Cardiac muscle cell (in vitro differentiated cells and primary cell): ENCODE measurements around the gene CPNE9. TPM values are rescaled to one million over a fixed set of nuclear protein-coding genes. Genes with fewer than 3 reads are reported as not detected.

ENCODE experiments used
- DNase-seq, 2 donors: peaks; one replicate each; pipeline versions ENCODE4 v3.0.0 to v3.0.0-alpha.2; 2010 to 2017; ENCODE audit warnings: low read depth in 1 of 2, low spot score in 1 of 2
- H3K27ac ChIP-seq: fragments of 200-600 bp; sonication (generic); 2 replicates; pipeline ENCODE4 v1.5.1; 2016
- H3K27me3 ChIP-seq: fragments of 200-600 bp; sonication (generic); 2 replicates; pipeline ENCODE4 v1.6.0; 2016; ENCODE audit warnings: control low read depth
- H3K36me3 ChIP-seq: fragments of 200-600 bp; sonication (generic); 2 replicates; pipeline ENCODE4 v1.5.1; 2016; ENCODE audit warnings: control low read depth
- H3K4me1 ChIP-seq: fragments of 200-600 bp; sonication (generic); 2 replicates; pipeline ENCODE4 v1.8.1; 2017; ENCODE audit warnings: low read depth, mild to moderate bottlenecking, mixed run types
- H3K4me3 ChIP-seq: fragments of 200-600 bp; sonication (generic); 2 replicates; pipeline ENCODE4 v1.5.1; 2016; ENCODE audit warnings: mild to moderate bottlenecking
- H3K9me3 ChIP-seq: fragments of 200-600 bp; sonication (generic); 2 replicates; pipeline ENCODE4 v1.5.1; 2017; ENCODE audit warnings: low read depth, mild to moderate bottlenecking, control low read depth
- polyA plus RNA-seq: library from polyadenylated mRNA; unstranded; fragments of >200 nt; fragmentation: Nextera tagmentation; extraction: Ambion mirVana; gene quantifications from 2 replicates; pipeline ENCODE4 v1.2.1, GENCODE V29; 2016
- total RNA-seq: library from RNA; depleted of rRNA; stranded (reverse); fragments of >200 nt; gene quantifications from 2 replicates; pipeline ENCODE4 v1.2.3, GENCODE V29; 2016
- TF ChIP-seq, protein P1 (sequence below): IDR thresholded peaks from 2 replicates; pipeline ENCODE4 v1.5.1; 2012; ENCODE audit warnings: low read depth, mild to moderate bottlenecking, low read length

CPNE9 gene
- total and polyA plus RNA-seq, 2 experiments from 2014 or later: 0.06 TPM; not detected in 1

DNA sequence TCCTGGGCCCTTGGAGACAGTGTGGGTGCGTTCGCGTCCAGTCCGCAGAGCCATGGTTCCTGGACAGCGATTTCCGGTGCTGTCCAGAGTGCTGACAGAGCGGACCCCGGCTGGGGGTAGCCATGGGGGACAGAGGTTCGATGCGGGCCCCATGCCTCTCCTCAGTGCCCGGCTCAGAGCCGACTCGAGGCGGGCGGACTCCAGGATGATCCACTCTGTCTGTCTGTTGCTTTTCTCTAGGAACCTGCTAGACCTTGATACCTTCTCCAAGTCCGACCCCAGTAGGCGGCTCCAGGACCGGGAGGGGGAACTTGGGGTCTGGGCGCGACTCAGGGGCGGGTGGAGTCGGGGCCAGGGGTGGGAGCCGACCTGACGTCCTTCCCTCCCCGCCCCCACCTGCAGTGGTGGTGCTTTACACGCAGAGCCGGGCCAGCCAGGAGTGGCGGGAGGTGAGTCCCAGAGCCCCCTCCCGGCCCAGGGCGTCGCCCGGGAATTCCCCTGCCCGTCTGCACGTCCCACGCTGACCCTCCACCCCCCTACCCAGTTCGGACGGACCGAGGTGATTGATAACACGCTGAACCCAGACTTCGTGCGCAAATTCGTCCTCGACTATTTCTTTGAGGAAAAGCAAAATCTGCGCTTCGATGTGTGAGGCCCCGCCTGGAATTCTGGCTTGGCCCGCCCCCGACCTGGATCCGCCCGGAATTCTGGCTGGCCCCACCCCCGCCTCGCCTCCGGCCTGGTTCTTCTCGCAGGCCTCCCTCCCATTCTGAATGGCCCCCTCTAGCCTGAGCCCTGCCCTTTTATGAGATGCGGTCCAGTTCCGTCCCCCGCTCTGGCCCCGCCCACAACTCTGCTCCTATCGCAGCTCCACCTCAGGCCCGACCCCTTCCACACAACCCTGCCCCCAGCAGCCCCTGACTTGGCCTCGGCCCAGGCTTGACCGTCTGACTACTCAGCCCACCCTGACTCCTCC lies 1.0 kb downstream of the CPNE9 start:
- H3K27me3 ChIP-seq: peaks cover 24% of the 10 kb centered on the region
- peaks cover 4% of the 10 kb centered on the region for H3K4me1 ChIP-seq
- H3K4me3 ChIP-seq: peak overlapping the region; percentile 26
- no peaks in the 10 kb centered on the region for H3K36me3 ChIP-seq
- no peak overlapping the region for H3K27ac ChIP-seq
- no peaks in the 10 kb centered on the region for H3K9me3 ChIP-seq
- DNase-seq: peak; percentile 43 to 76
- TF ChIP-seq, protein P1, sequence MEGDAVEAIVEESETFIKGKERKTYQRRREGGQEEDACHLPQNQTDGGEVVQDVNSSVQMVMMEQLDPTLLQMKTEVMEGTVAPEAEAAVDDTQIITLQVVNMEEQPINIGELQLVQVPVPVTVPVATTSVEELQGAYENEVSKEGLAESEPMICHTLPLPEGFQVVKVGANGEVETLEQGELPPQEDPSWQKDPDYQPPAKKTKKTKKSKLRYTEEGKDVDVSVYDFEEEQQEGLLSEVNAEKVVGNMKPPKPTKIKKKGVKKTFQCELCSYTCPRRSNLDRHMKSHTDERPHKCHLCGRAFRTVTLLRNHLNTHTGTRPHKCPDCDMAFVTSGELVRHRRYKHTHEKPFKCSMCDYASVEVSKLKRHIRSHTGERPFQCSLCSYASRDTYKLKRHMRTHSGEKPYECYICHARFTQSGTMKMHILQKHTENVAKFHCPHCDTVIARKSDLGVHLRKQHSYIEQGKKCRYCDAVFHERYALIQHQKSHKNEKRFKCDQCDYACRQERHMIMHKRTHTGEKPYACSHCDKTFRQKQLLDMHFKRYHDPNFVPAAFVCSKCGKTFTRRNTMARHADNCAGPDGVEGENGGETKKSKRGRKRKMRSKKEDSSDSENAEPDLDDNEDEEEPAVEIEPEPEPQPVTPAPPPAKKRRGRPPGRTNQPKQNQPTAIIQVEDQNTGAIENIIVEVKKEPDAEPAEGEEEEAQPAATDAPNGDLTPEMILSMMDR: no peak

DNA sequence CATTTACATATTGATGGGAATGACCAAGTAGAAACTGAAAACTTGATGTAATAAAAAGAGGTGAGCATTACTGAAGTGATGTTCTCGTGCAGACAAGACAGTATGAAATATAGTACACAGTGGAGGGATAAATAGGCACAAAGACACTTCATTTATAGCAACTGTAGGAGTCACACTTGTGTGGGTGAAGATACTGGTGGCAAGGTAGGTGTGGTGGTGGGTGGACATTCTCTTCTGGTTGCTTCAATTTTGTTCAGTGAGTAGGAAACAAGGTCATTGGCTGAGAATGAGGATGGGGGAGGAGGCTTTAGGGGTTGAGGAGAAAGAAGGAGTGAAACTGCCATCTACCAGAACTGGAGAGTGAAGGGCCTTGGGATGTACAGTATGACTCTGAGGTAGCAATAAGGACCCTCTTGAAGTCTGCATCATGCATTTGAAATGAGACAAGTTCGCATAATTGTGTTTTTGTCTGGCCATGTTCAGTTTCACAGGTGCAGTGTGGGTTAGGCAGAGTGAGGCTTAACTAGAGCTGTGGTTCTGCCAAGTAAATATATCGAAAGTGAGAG lies 6.6 kb downstream of the CPNE9 start:
- no peaks in the 10 kb centered on the region for H3K27me3 ChIP-seq
- H3K9me3 ChIP-seq: no peaks in the 10 kb centered on the region
- no peaks in the 10 kb centered on the region for H3K4me1 ChIP-seq
- H3K27ac ChIP-seq: no peak overlapping the region
- H3K36me3 ChIP-seq: no peaks in the 10 kb centered on the region
- no peak overlapping the region for H3K4me3 ChIP-seq
- TF ChIP-seq, protein P1: no peak
- DNase-seq: no peak

DNA sequence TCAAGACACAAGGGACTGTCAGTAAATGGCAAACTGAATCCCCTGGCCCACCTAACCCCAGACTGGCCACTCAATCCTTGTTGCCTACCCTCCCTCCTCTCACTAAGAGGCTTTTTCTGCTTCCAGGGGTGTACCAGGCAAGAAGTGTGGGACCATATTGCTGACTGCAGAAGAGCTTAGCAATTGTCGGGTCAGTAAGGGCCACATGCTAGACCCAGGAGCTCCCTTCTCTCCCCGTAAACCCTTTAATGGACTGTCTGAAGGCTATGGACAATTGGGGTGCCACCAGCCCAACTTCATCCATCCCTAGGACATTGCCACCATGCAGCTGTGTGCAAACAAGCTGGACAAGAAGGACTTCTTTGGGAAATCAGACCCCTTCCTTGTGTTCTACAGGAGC lies 8.8 kb downstream of the CPNE9 start:
- TF ChIP-seq, protein P1: no peak
- DNase-seq: no peak
- no peak overlapping the region for H3K27ac ChIP-seq
- H3K4me3 ChIP-seq: no peak overlapping the region
- H3K9me3 ChIP-seq: no peaks in the 10 kb centered on the region
- H3K4me1 ChIP-seq: no peaks in the 10 kb centered on the region
- H3K27me3 ChIP-seq: no peaks in the 10 kb centered on the region
- no peaks in the 10 kb centered on the region for H3K36me3 ChIP-seq

DNA sequence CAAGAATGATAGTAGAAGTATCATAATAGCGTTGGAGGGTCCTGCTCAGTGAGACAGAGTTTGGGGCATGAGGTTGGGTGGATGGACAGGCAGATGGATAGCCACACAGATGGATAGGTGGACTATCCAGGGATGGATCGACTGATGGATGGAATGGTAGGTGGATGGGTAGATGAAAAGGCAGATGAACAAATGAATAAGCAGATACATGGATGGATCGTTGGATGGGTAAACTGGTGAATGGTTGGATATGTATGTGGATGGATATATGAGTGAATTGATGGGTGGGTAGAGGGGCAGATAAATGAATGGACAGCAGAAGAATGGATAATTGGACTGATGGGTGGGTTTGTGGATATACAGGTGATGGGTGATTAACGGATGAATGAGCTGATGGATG lies 9.5 kb downstream of the CPNE9 start:
- Histone ChIP-seq H3K4me1 (no peaks in the 10 kb centered on the region), H3K27me3 (no peaks in the 10 kb centered on the region), H3K36me3 (no peaks in the 10 kb centered on the region), H3K9me3 (no peaks in the 10 kb centered on the region), H3K4me3 (no peak overlapping the region), H3K27ac (no peak overlapping the region)
- no peak for DNase-seq
- TF ChIP-seq, protein P1: no peak

DNA sequence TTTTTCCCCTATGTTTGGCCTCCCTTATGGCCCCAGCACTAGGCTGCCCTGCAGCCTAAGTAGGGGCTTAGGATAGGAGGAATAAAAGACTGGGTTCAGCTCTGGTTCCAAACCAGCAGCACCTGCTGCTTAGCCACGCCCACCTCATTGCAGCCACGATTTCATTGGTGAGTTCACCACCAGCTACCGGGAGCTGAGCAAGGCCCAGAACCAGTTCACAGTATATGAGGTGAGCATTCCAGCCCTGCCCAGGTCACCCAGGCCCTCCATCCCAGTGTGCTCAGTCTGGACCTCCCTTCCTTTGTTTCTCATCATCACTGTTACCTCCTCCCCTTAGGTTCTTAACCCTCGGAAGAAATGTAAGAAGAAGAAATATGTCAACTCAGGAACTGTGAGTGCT lies 11.5 kb downstream of the CPNE9 start:
- Histone ChIP-seq H3K4me1 (no peaks in the 10 kb centered on the region), H3K9me3 (no peaks in the 10 kb centered on the region), H3K4me3 (no peak overlapping the region), H3K36me3 (no peaks in the 10 kb centered on the region), H3K27me3 (no peaks in the 10 kb centered on the region), H3K27ac (no peak overlapping the region)
- DNase-seq: no peak
- TF ChIP-seq, protein P1: no peak
